22Rv1 (cell line): Measurements from ENCODE around the gene EVPL.

Experiments
- CTCF ChIP-seq: fragments of 450-650 bp; IDR thresholded peaks from 2 replicates; pipeline ENCODE4 v1.5.1; 2017; ENCODE audit warnings: mild to moderate bottlenecking
- ZFX ChIP-seq: fragments of 450-650 bp; IDR thresholded peaks from 2 replicates; pipeline ENCODE4 v1.6.1; 2017; ENCODE audit warnings: antibody characterized with exemption, borderline replicate concordance

DNA sequence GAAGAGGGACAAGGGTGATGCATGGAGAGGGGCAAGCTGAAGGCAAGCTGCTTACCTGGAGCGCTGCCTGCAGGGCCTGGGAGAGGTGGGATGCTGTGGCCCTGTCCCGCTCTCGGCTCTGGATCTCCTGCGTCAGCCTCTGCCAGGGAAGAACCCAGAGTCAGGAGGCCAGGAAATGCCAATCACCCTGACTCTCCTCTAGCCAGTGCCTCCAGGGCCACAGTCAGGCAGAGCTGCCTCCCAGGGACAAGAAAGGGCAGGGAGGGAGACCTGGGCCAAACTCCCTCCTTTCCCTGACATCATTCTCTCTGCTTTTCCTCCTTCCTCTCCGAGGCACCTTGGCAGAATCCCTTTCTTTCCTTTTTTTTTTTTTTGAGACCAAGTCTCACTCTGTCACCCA is 15.2 kb downstream of the EVPL start:
- TF ChIP-seq CTCF (no peak), ZFX (no peak)
